ENCODE measurements around the gene COPB1. TPM values are rescaled to one million over a fixed set of nuclear protein-coding genes. Genes with fewer than 3 reads are reported as not detected.

COPB1 gene
- total RNA-seq, 1 donor = 369 TPM

GRCh38 chr11:14480716-14481115, 18.9 kb downstream of the COPB1 start:
- no peak for TF ChIP-seq CTCF (IDR thresholded peaks at IDR 0.05; ENCODE audit: insufficient read depth, low read depth, low read length)
- H3K4me3 ChIP-seq (ENCODE audit: low read depth, low read length) = no peak overlapping the region
- no peak for DNase-seq (ENCODE audit: low read depth)

GRCh38 chr11:14471127-14471526, 28.5 kb downstream of the COPB1 start:
- no peak for DNase-seq (ENCODE audit: low read depth)
- H3K4me3 ChIP-seq (ENCODE audit: low read depth, low read length) = no peak overlapping the region
- no peak for TF ChIP-seq CTCF (IDR thresholded peaks at IDR 0.05; ENCODE audit: insufficient read depth, low read depth, low read length)

GRCh38 chr11:14463623-14464022, 36.0 kb downstream of the COPB1 start:
- TF ChIP-seq CTCF (IDR thresholded peaks at IDR 0.05; ENCODE audit: insufficient read depth, low read depth, low read length) = no peak
- H3K4me3 ChIP-seq (ENCODE audit: low read depth, low read length) = no peak overlapping the region
- no peak for DNase-seq (ENCODE audit: low read depth)

GRCh38 chr11:14460147-14460546, 39.5 kb downstream of the COPB1 start:
- no peak for DNase-seq (ENCODE audit: low read depth)
- no peak for TF ChIP-seq CTCF (IDR thresholded peaks at IDR 0.05; ENCODE audit: insufficient read depth, low read depth, low read length)
- no peak overlapping the region for H3K4me3 ChIP-seq (ENCODE audit: low read depth, low read length)

GRCh38 chr11:14458377-14458776, 41.2 kb downstream of the COPB1 start:
- DNase-seq (ENCODE audit: low read depth) = no peak
- H3K4me3 ChIP-seq (ENCODE audit: low read depth, low read length) = no peak overlapping the region
- TF ChIP-seq CTCF (IDR thresholded peaks at IDR 0.05; ENCODE audit: insufficient read depth, low read depth, low read length) = no peak

GRCh38 chr11:14455648-14456430, 43.8 kb downstream of the COPB1 start:
- DNase-seq (ENCODE audit: low read depth) = no peak
- H3K4me3 ChIP-seq (ENCODE audit: low read depth, low read length) = no peak overlapping the region
- no peak for TF ChIP-seq CTCF (IDR thresholded peaks at IDR 0.05; ENCODE audit: insufficient read depth, low read depth, low read length)
